NCI-H128 (cell line): Measurements from ENCODE around the gene OR52L1.
"Not testable (repeated sequence)": the region's sequence is repeated elsewhere in the genome, so short reads cannot be mapped to it uniquely, and the experiment has no call there.

Experiments used
- DNase-seq: peaks from one replicate; lab custom pipeline; 2025; ENCODE audit not compliant: unreplicated experiment; lab: John Stamatoyannopoulos, UW

OR52L1 gene

DNA sequence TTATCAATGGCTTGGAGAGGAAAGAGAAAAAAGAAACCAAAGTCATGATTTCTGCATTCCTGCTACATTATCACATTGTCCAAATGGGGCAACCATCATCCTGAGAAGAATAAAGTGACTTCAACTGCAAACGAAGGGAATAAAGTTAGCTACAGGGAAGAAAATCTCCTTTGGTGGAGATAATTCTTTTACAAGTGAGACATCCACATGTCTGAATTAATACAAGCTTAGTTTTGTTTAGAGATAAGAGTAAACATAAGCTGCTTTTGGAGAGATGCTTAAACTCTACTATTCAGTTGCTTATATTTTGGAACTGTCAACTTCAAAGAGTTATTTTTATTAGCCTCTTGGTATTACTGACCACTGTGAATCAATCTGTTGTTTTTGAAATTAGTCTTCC, at the start of gene OR52L1:
Gene OR52L1 (minus strand): TSS at position 101 of the 400 bp plus-strand sequence. CDS start 55 bp downstream, at position 46.
- DNase-seq = no peak

DNA sequence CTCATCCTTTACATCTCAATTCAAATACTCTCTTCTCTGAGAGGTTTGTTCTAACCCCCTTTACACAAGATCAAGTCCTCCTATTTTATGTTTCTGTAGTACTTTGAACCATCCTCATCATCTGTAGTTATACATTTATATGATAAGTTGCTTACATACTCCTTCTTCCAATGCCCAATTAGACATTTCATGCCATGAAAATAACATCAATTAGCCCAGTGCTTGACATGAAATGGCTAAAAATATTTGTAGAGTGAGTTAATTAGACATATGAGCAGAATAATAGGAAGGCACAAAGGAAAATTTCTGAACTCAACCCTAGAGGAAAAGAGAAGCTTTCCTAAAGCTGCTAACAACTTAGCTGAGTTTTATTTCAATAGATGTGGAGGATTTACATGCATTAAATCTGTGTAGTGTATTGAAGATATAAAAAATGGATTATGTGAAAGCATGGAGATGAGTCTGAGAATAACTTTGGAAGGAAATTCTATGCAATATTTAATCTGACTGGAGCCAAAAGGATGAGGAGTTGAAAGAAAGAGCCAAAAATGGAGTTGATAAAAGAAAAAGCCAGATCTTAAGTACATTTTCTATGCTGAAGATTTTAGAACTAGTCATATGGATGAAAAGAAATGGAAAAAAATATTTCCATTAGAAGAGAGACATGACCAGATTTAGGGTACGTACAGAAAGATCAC, 44.1 kb upstream of the OR52L1 start, which contains the start of gene OR56A1:
Gene OR56A1 (minus strand): TSS at position 51 of the 698 bp plus-strand sequence. CDS start 3,066 bp downstream, outside the sequence.
- DNase-seq = no peak

DNA sequence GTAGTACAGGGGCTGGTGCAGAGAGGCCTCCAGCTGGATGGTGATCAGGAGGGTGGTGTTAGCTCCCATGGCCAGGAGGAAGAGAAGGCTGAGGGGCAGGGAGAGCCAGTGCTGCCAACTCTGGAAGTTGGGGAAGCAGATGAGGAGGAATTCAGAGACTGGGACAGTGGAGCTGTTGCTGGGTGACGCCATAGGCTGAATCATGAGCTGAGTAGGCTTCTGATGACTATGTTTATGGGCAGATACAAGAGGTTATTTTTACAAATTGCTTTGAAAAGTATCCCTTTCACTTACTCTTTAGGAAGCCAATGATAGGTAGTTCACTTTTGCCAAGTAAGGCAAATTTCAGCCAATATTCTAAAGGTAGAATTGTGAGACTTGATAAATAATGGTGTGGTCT, 40.7 kb upstream of the OR52L1 start:
- DNase-seq = no peak

DNA sequence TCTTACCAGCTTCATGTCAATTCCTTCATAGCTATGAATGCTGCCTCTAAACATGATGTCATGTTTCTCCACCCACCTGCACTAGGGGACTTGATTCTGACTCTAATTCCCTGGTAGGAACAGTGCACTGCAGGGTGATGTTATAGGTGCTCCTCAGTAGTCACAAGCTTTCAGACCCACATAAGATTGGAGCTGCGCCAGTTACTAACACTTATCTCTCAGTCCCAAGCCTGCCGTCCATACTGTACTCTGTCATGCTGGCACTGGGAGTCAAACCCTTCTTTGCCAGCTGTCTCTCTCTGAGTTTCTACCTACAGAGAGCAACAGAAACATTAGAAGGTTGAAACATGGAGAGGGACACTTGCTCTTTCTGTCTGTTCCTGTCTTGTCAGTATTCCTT, 38.3 kb upstream of the OR52L1 start:
- no peak for DNase-seq

DNA sequence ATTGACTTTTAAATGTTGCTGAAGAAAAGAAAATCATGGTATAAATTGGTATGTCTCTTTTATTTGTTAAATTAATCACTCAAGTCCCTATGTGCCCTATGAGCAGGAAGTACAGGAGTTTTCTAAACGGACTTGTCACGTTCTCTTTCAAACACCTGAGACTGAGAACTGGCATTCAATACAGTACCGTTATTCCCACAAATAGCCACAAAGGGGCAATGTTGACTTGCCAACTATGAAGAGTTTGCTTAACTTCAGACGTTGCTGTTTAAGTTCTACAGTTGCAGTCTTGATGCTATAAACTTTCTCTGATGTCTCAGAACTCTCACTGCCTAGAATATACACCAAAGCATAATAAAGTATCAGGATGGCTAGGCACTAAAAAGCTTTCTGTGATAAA, 36.2 kb upstream of the OR52L1 start:
- no peak for DNase-seq

GRCh38 chr11:6013042-6013441, 26.3 kb upstream of the OR52L1 start:
- no peak for DNase-seq

DNA sequence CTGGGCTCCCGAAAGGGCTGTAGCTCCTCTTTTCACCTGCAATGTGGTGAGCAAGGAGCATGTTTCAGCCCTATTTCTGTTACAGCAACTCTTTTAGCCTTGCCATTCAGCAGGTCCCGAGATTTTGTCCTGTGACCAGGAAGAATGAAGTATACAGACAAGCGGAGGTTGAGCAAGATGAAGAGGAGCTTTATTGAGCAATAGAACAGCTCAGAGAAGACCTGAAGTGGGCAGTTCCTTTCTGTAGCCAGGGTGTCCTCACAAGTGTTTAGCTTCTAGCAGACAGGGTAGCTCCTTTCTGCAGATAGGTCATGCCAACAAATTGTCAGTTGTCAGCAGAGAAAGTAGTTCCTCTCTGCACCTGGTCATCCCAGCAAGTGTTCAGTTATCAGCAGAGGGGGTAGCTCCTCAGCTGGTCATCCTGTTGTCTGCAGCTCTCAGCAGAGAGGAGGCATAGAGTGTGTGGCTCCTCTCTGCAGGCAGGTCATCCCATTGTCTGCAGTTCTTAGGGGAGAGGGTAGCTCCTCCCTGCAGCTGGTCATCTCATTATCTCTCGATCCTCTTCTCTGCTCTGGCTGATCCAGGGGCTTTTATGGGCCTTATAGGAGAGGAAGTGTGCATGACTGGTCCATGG, 25.4 kb upstream of the OR52L1 start:
- no peak for DNase-seq

GRCh38 chr11:6006846-6007245, 20.1 kb upstream of the OR52L1 start, which contains the start of gene OR56A4:
TSS of gene OR56A4 (minus strand) at chr11:6006946. CDS start at chr11:6002992, 3,954 bp downstream.
- no peak for DNase-seq

DNA sequence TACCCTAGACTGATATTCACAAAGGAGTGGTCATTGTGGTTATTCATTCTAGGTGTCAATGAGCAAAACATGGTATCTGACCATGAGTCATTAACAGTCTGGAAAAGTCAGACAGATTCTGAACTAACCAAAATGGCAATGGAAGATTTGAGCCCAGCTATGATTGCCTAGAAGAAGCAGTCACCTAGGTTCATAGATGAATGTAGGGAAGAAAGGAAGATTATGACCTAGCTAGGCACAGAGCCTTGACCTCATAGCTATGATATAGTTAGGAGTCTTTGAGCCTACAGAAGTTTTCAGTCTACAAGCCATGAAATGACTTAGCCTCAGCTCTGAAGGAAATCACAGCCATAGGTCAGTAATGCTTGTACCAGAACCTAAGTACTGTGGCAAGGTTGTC, 19.6 kb upstream of the OR52L1 start:
- no peak for DNase-seq

- no peak for DNase-seq
Observed at GRCh38 chr11:6002202-6002699, 15.5 kb upstream of the OR52L1 start.

GRCh38 chr11:5994791-5995190, 8.0 kb upstream of the OR52L1 start:
- no peak for DNase-seq

DNA sequence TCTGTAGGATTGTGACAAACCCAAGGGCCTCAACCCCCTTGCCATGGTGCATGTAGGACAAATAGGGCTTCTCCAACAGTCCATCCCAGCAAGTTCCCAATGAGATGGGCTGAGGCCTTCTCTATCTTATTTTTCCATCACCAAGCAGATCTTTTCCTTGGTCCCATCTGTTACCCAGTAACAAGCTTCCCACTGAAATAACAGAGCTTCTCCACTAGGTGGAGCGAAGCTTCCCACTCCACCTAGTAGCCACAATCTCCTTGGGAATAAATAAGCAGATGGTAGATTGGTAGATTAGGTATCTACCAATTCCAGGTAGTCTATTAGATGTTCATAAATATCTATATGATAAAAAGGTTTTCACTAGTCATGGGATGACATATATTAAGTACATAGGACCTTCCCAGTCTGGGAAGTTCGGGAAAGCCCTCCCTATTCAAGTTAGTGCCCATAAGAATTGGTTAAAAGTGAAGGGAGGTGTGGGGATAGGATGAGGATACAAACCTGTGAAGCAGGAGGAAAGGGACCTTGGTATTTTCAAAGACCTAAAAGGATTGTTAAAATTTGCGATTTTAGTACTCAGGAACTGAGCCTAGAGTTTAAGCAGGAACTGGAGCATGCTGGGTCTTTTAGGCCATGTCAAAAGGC, 5.9 kb upstream of the OR52L1 start:
- no peak for DNase-seq

GRCh38 chr11:5992150-5992549, 5.4 kb upstream of the OR52L1 start:
- DNase-seq = no peak

GRCh38 chr11:5989203-5989602, 2.4 kb upstream of the OR52L1 start:
- DNase-seq = no peak

DNA sequence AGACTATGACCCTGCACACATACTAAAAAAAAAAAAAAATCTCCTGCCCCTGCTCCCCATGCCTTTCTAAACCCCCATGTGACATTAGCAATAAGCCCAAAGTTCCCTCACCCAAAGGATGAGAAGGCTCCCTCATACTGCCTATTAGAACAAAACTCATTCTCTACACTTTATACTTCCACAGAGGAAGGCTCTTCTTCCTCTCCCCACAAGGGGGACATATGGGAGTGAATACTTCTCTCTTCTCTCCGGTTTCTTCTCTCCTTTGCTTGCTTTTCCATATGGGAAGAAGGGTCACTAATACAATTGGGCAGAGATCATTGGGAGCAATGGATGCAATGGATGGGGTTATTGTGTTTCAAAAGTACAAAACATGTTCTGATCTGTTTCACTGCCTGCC, 3.3 kb downstream of the OR52L1 start:
- no peak for DNase-seq

GRCh38 chr11:5973530-5973929, 13.3 kb downstream of the OR52L1 start:
- DNase-seq = no peak

DNA sequence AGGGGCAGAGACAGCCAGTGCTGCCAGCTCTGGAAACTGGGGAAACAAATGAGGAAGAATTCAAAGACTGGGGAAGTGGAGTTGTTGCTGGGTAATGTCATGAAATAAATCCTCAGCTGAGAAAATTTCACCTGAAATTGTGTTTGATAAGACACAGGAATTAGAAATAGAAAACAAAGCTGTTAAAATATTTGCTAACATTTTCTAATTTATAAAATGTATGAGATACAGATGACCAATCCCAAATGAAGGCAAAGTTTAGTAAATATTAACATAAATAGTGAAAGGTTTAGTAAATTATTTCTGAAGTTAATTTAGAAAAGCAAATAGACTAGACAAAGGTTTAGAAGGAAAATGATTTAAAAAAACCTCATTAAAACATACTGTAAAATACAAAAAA, 18.4 kb downstream of the OR52L1 start, which contains the start of gene OR56A5:
Gene OR56A5 (minus strand): TSS at position 101 of the 400 bp plus-strand sequence. CDS start 0 bp downstream, at position 101.
- DNase-seq = no peak

- no peak for DNase-seq
Observed at GRCh38 chr11:5967708-5968107, 19.1 kb downstream of the OR52L1 start.

GRCh38 chr11:5966958-5967357, 19.8 kb downstream of the OR52L1 start:
- no peak for DNase-seq

- not testable (repeated sequence) for DNase-seq
Observed at GRCh38 chr11:5960704-5961320, 26.0 kb downstream of the OR52L1 start.

GRCh38 chr11:5955586-5955985, 31.2 kb downstream of the OR52L1 start:
- DNase-seq = no peak
